Natural killer cell (primary cell): ENCODE data around the gene CDC34. TPM values are rescaled to one million over a fixed set of nuclear protein-coding genes. Genes with fewer than 3 reads are reported as not detected.

ENCODE experiments used
- ATAC-seq, 3 donors: fragments of 150-1000 bp in 2 of 3; fragments of 200-7000 bp in 1 of 3; cut with Tn5 transposase; 1 replicate in 1 of 3; 2 replicates in 2 of 3; pipeline ENCODE4 v1.10.0; 2021; ENCODE audit warnings: mild to moderate bottlenecking in 2 of 3, moderate library complexity in 2 of 3
- DNase-seq, 2 donors: peaks; one replicate each; pipeline versions ENCODE4 v3.0.0 to v3.0.0-alpha.2; 2013 to 2021; ENCODE audit warnings: mixed read lengths in 1 of 2
- H3K27ac ChIP-seq: one replicate; pipeline ENCODE4 v1.5.1; 2013; ENCODE audit warnings: mild to moderate bottlenecking, low read length
- H3K27me3 ChIP-seq: one replicate; pipeline ENCODE4 v1.6.1; 2013; ENCODE audit warnings: low read length; ENCODE audit not compliant: control insufficient read depth, insufficient read depth
- H3K36me3 ChIP-seq: one replicate; pipeline ENCODE4 v1.6.1; 2013; ENCODE audit warnings: low read length; ENCODE audit not compliant: control insufficient read depth, insufficient read depth
- H3K4me1 ChIP-seq: one replicate; pipeline ENCODE4 v1.6.1; 2013; ENCODE audit warnings: low read length; ENCODE audit not compliant: control insufficient read depth, insufficient read depth
- H3K4me3 ChIP-seq: one replicate; pipeline ENCODE4 v1.5.1; 2013; ENCODE audit warnings: low read length
- H3K9me3 ChIP-seq: one replicate; pipeline ENCODE4 v1.6.1; 2013; ENCODE audit warnings: low read length; ENCODE audit not compliant: control insufficient read depth, insufficient read depth
- H3K27ac Mint-ChIP-seq, 2 donors: one replicate each; pipeline ENCODE4 v1.8.0; 2022; ENCODE audit warnings: mild to moderate bottlenecking in 2 of 2, mixed read lengths in 2 of 2, moderate library complexity in 1 of 2
- H3K27me3 Mint-ChIP-seq, 2 donors: one replicate each; pipeline ENCODE4 v1.8.0; 2022; ENCODE audit warnings: low read depth in 2 of 2, mixed read lengths in 2 of 2
- H3K36me3 Mint-ChIP-seq: one replicate; pipeline ENCODE4 v1.8.0; 2022; ENCODE audit warnings: mixed read lengths
- H3K4me1 Mint-ChIP-seq, 2 donors: one replicate each; pipeline ENCODE4 v1.8.0; 2022; ENCODE audit warnings: mixed read lengths in 2 of 2
- H3K4me3 Mint-ChIP-seq: one replicate; pipeline ENCODE4 v1.8.0; 2022; ENCODE audit warnings: mild to moderate bottlenecking, moderate library complexity, mixed read lengths
- H3K9me3 Mint-ChIP-seq, 2 donors: one replicate each; pipeline ENCODE4 v1.8.0; 2022; ENCODE audit warnings: mixed read lengths in 2 of 2
- CTCF ChIP-seq: fragments of 200-600 bp; IDR thresholded peaks from one replicate; pipeline ENCODE4 v1.8.0; 2022; ENCODE audit warnings: antibody characterized with exemption
- WGBS: methylation state at CpG from one replicate; pipeline ENCODE4 v1.1.7; 2013; ENCODE audit warnings: missing lambda C conversion rate; ENCODE audit not compliant: insufficient coverage; 5-methylcytosine and 5-hydroxymethylcytosine counted together
- intact Hi-C: fragments of 100-400 bp; cut with micrococcal nuclease; formaldehyde crosslinking; loops from one replicate; pipeline ENCODE4 v1.14.2; 2022
- total RNA-seq, 4 donors: library from RNA; stranded (reverse); fragments of 120-200 nt in 1 of 4; gene quantifications; one replicate each; pipeline versions ENCODE4 v1.2.3 to v1.2.4, GENCODE V29; 2013 to 2022

Gene CDC34
- total RNA-seq, 3 donors from 2014 or later (not counting 1 experiment from before 2014, with no cell fraction given) = 68.5 to 114 (median 101) TPM

- H3K27me3 Mint-ChIP-seq = peaks cover 9 to 14% of the 10 kb centered on the region in 2 donors
- H3K36me3 Mint-ChIP-seq = no peaks in the 10 kb centered on the region
- Histone ChIP-seq H3K9me3 (no peaks in the 10 kb centered on the region), H3K27ac (no peak overlapping the region), H3K4me1 (peaks cover 9% of the 10 kb centered on the region), H3K4me3 (no peak overlapping the region), H3K27me3 (peaks cover 23% of the 10 kb centered on the region), H3K36me3 (no peaks in the 10 kb centered on the region)
- H3K9me3 Mint-ChIP-seq = no peaks in the 10 kb centered on the region
- no peak overlapping the region for H3K4me3 Mint-ChIP-seq
- ATAC-seq (no peak), DNase-seq (no peak)
- H3K4me1 Mint-ChIP-seq = peaks cover 0 to 10% of the 10 kb centered on the region in 2 donors
- intact Hi-C loops = no loop called here
- no peak for TF ChIP-seq CTCF
- H3K27ac Mint-ChIP-seq = no peak overlapping the region
- WGBS = 77% methylated on average over 10 of the region's 10 CpGs
Observed at GRCh38 chr19:495081-495401, 36.5 kb upstream of the CDC34 start.

- Mint-ChIP-seq H3K9me3 (no peaks in the 10 kb centered on the region), H3K27me3 (peaks cover 9 to 14% of the 10 kb centered on the region in 2 donors), H3K4me1 (peaks cover 0 to 10% of the 10 kb centered on the region in 2 donors), H3K36me3 (no peaks in the 10 kb centered on the region), H3K4me3 (no peak overlapping the region), H3K27ac (no peak overlapping the region)
- TF ChIP-seq CTCF = peak; percentile 68
- intact Hi-C loops = no loop called here
- peak; percentile 62 to 69 (median 66) for ATAC-seq
- Histone ChIP-seq H3K27me3 (peaks cover 23% of the 10 kb centered on the region), H3K27ac (no peak overlapping the region), H3K4me1 (peaks cover 9% of the 10 kb centered on the region), H3K9me3 (no peaks in the 10 kb centered on the region), H3K4me3 (no peak overlapping the region), H3K36me3 (no peaks in the 10 kb centered on the region)
- DNase-seq = peak; percentile 55 to 63
- 33% methylated on average over 32 of the region's 32 CpGs for WGBS
Observed at GRCh38 chr19:495402-496111, 36.0 kb upstream of the CDC34 start.

GRCh38 chr19:496112-496665, 35.4 kb upstream of the CDC34 start, which contains the start of gene MADCAM1:
MADCAM1 (plus strand) TSS chr19:496486; CDS start chr19:496500, 14 bp downstream.
- H3K9me3 Mint-ChIP-seq = no peaks in the 10 kb centered on the region
- DNase-seq (no peak), ATAC-seq (no peak)
- 17% methylated on average over 33 of the region's 33 CpGs for WGBS
- H3K4me1 ChIP-seq = peaks cover 9% of the 10 kb centered on the region
- peaks cover 9 to 14% of the 10 kb centered on the region in 2 donors for H3K27me3 Mint-ChIP-seq
- no peak within 1 kb of the TSS for H3K27ac ChIP-seq
- H3K27ac Mint-ChIP-seq = no peak within 1 kb of the TSS
- peaks cover 23% of the 10 kb centered on the region for H3K27me3 ChIP-seq
- no peaks in the 10 kb centered on the region for H3K9me3 ChIP-seq
- intact Hi-C loops = no loop called here
- no peak within 1 kb of the TSS for H3K4me3 Mint-ChIP-seq
- H3K4me1 Mint-ChIP-seq = peaks cover 0 to 10% of the 10 kb centered on the region in 2 donors
- no peak within 1 kb of the TSS for H3K4me3 ChIP-seq
- H3K36me3 ChIP-seq = no peaks in the 10 kb centered on the region
- no peak for TF ChIP-seq CTCF
- H3K36me3 Mint-ChIP-seq = no peaks in the 10 kb centered on the region
